ENCODE measurements around the gene AUTS2. TPM values are rescaled to one million over a fixed set of nuclear protein-coding genes. Genes with fewer than 3 reads are reported as not detected.

AUTS2 gene
- total and polyA plus RNA-seq, 2 of the 8 experiments (the other 6 are each of a cell fraction or from before 2014, with no cell fraction given), result 25.9 to 101 TPM

- DNase-seq (ENCODE audit: low read depth in 1 of 2, low spot score in 2 of 2) (no peak), FAIRE-seq (no peak)
- POLR2A ChIA-PET (ENCODE audit: partially characterized antibody), result interaction anchor here (0.8 to 1.0 kb wide), 2 partner anchors 18 to 23 kb away, joined by 3 to 4 read pairs; no protein-coding TSS in a partner anchor
- no peaks in the 10 kb centered on the region for H3K79me1 ChIP-seq (ENCODE audit: low read depth, low read length)
- no peaks in the 10 kb centered on the region for H3K79me2 ChIP-seq (ENCODE audit: control insufficient read depth in 1 of 2, insufficient read depth in 2 of 2, low read length in 2 of 2)
- no peak overlapping the region for H2BK15ac ChIP-seq (ENCODE audit: low read length)
- CTCF ChIA-PET (ENCODE audit: partially characterized antibody), result interaction anchor here (0.6 to 1.0 kb wide), 3 partner anchors 11 to 1315 kb away, joined by 3 to 4 read pairs (median 3); no protein-coding TSS in a partner anchor
- no peak overlapping the region for H2BK5ac ChIP-seq (ENCODE audit: low read depth, low read length)
- no peak overlapping the region for H3K4me3 ChIP-seq (ENCODE audit: extremely low read depth in 1 of 4, insufficient read depth in 2 of 4, low read depth in 3 of 4, low read length in 4 of 4)
- H4K91ac ChIP-seq (replicated peaks; ENCODE audit: insufficient read length, low read length), result no peak overlapping the region
- H3K56ac ChIP-seq (replicated peaks; ENCODE audit: insufficient read length, low read depth, low read length), result no peak overlapping the region
- H4K8ac ChIP-seq (ENCODE audit: extremely low read depth, insufficient read depth, low read length), result no peak overlapping the region
- H3K23me2 ChIP-seq (ENCODE audit: low read depth, low read length), result no peaks in the 10 kb centered on the region
- H3K4me1 ChIP-seq (replicated peaks in 1 of 4; ENCODE audit: control insufficient read depth in 3 of 4, insufficient read depth in 4 of 4, low read length in 3 of 4), result peaks cover 0 to 4% (median 2%) of the 10 kb centered on the region in 4 experiments; a peak in 2 of 7 replicates
- H3K18ac ChIP-seq (ENCODE audit: extremely low read depth, low read length), result no peak overlapping the region
- no peaks in the 10 kb centered on the region for H4K20me1 ChIP-seq (replicated peaks in 1 of 2; ENCODE audit: control insufficient read depth in 1 of 2, insufficient read depth in 2 of 2, low read length in 2 of 2)
- no peaks in the 10 kb centered on the region for H3K27me3 ChIP-seq (replicated peaks in 1 of 4; ENCODE audit: control insufficient read depth in 3 of 4, extremely low read depth in 1 of 4, insufficient read depth in 3 of 4, low read length in 3 of 4)
- H2BK12ac ChIP-seq (ENCODE audit: low read depth, low read length), result no peak overlapping the region
- no peak overlapping the region for H2BK120ac ChIP-seq (replicated peaks; ENCODE audit: low read depth, low read length)
- no peak overlapping the region for H3K14ac ChIP-seq (ENCODE audit: insufficient read length)
- H2AK5ac ChIP-seq (ENCODE audit: low read depth, low read length), result no peak overlapping the region
- H3K4me2 ChIP-seq (ENCODE audit: insufficient read depth in 1 of 2, low read depth in 2 of 2, low read length in 2 of 2), result no peak overlapping the region
- no peak overlapping the region for H2AFZ ChIP-seq (ENCODE audit: low read length)
- no peak overlapping the region for H3K9ac ChIP-seq (replicated peaks in 1 of 4; ENCODE audit: extremely low read depth in 1 of 4, low read depth in 3 of 4, low read length in 3 of 4)
- WGBS, 2 experiments (ENCODE audit: extremely low coverage in 1 of 2, insufficient coverage in 1 of 2, insufficient read length in 1 of 2, insufficient replicate concordance in 2 of 2, low coverage in 1 of 2, low lambda C conversion rate in 2 of 2, missing lambda C conversion rate in 1 of 2), result 77% methylated on average over 10 of the region's 11 CpGs; no CpG with 5 or more reads in 1 of the 2 experiments
- no peak overlapping the region for H4K5ac ChIP-seq (ENCODE audit: insufficient read length, low read depth, low read length)
- TF ChIP-seq JUND (IDR thresholded peaks at IDR 0.05; ENCODE audit: low read length) (no peak), RFX5 (IDR thresholded peaks at IDR 0.05; ENCODE audit: borderline replicate concordance, low read depth, low read length) (no peak), CHD1 (IDR thresholded peaks at IDR 0.05; ENCODE audit: low read depth, low read length) (no peak), CREB1 (IDR thresholded peaks at IDR 0.05) (no peak), BRCA1 (IDR thresholded peaks at IDR 0.05; ENCODE audit: low read depth, low read length) (no peak)
- no peak overlapping the region for H3K27ac ChIP-seq (ENCODE audit: low read depth, low read length)
- H3K9me3 ChIP-seq (ENCODE audit: insufficient read depth in 2 of 2, low read depth in 1 of 2, low read length in 1 of 2), result no peaks in the 10 kb centered on the region
- no peak overlapping the region for H3K23ac ChIP-seq (ENCODE audit: insufficient read length)
- no peaks in the 10 kb centered on the region for H3K36me3 ChIP-seq (ENCODE audit: control insufficient read depth in 2 of 4, insufficient read depth in 4 of 4, low read length in 3 of 4)
- H3K4ac ChIP-seq (replicated peaks; ENCODE audit: insufficient read length, low read depth, low read length), result no peak overlapping the region
- H2BK20ac ChIP-seq (ENCODE audit: low read length), result no peak overlapping the region
Measured at GRCh38 chr7:70132226-70132851, 534.1 kb downstream of the AUTS2 start.
